HG03442 (cell line): ENCODE data around the gene HOXA9.

Experiments used
- ATAC-seq: cut with Tn5 transposase; IDR thresholded peaks from one replicate; pipeline ENCODE4 v1.9.1; 2021; ENCODE audit warnings: mild to moderate bottlenecking, moderate library complexity; ENCODE audit not compliant: unreplicated experiment

HOXA9 gene

GRCh38 chr7:27177795-27178320 is 12.5 kb upstream of the HOXA9 start:
- ATAC-seq: no peak

GRCh38 chr7:27176962-27177794 is 11.8 kb upstream of the HOXA9 start:
- ATAC-seq: no peak

- ATAC-seq: no peak
Measured at GRCh38 chr7:27176524-27176845, 11.1 kb upstream of the HOXA9 start.

- no peak for ATAC-seq
Measured at GRCh38 chr7:27175626-27176523, 10.5 kb upstream of the HOXA9 start.

GRCh38 chr7:27174874-27175625 is 9.7 kb upstream of the HOXA9 start:
- no peak for ATAC-seq

- ATAC-seq: no peak
Measured at GRCh38 chr7:27173956-27174873, 8.9 kb upstream of the HOXA9 start, which contains the start of gene HOXA10. Gene HOXA10 (minus strand): TSS chr7:27174320. CDS start chr7:27174306, 14 bp downstream.

- no peak for ATAC-seq
Measured at GRCh38 chr7:27173511-27173955, 8.2 kb upstream of the HOXA9 start.

GRCh38 chr7:27172823-27173510 is 7.6 kb upstream of the HOXA9 start:
- ATAC-seq: no peak

- no peak for ATAC-seq
Measured at GRCh38 chr7:27172315-27172774, 7.0 kb upstream of the HOXA9 start.

- no peak for ATAC-seq
Measured at GRCh38 chr7:27171637-27172314, 6.4 kb upstream of the HOXA9 start.

GRCh38 chr7:27171325-27171636 is 5.9 kb upstream of the HOXA9 start:
- no peak for ATAC-seq

- no peak for ATAC-seq
Measured at GRCh38 chr7:27170426-27171324, 5.3 kb upstream of the HOXA9 start.

GRCh38 chr7:27169658-27170425 is 4.5 kb upstream of the HOXA9 start:
- ATAC-seq: no peak

- ATAC-seq: no peak
Measured at GRCh38 chr7:27168265-27168947, 3.1 kb upstream of the HOXA9 start.

- ATAC-seq: no peak
Measured at GRCh38 chr7:27167916-27168264, 2.6 kb upstream of the HOXA9 start.
